Loucy (cell line): Measurements from ENCODE around the gene RAB35.
A peak's percentile ranks its signal among the peaks of the same experiment; 100 is the strongest.

Experiments
- H2AFZ ChIP-seq: fragments of 200-600 bp; sonication (generic); 2 replicates; pipeline ENCODE4 v1.6.0; 2016; ENCODE audit warnings: antibody characterized with exemption, mild to moderate bottlenecking, low read length, moderate library complexity
- H3F3A ChIP-seq: fragments of 200-600 bp; 2 replicates; pipeline ENCODE4 v1.6.0; 2016; ENCODE audit warnings: antibody characterized with exemption, low read depth, mild to moderate bottlenecking
- H3K27me3 ChIP-seq: fragments of 200-600 bp; sonication (generic); 2 replicates; pipeline ENCODE4 v1.6.1; 2014; ENCODE audit warnings: low read length, mild to moderate bottlenecking; ENCODE audit not compliant: insufficient read depth, poor library complexity, severe bottlenecking
- H3K36me3 ChIP-seq: fragments of 200-600 bp; sonication (generic); 2 replicates; pipeline ENCODE4 v1.6.1; 2016; ENCODE audit warnings: low read length; ENCODE audit not compliant: insufficient read depth
- H3K4me1 ChIP-seq: fragments of 200-600 bp; sonication (generic); 2 replicates; pipeline ENCODE4 v1.5.1; 2014; ENCODE audit warnings: low read length, mild to moderate bottlenecking; ENCODE audit not compliant: insufficient read depth, poor library complexity, severe bottlenecking
- H3K4me2 ChIP-seq: fragments of 200-600 bp; sonication (generic); 2 replicates; pipeline ENCODE4 v1.6.0; 2014; ENCODE audit warnings: antibody characterized with exemption, low read length, low read depth, mild to moderate bottlenecking; ENCODE audit not compliant: poor library complexity, severe bottlenecking
- H3K4me3 ChIP-seq: fragments of 200-600 bp; sonication (generic); 2 replicates; pipeline ENCODE4 v1.5.1; 2014; ENCODE audit warnings: low read length, mild to moderate bottlenecking, mixed read lengths; ENCODE audit not compliant: poor library complexity, severe bottlenecking
- H3K79me2 ChIP-seq: fragments of 200-600 bp; sonication (generic); 2 replicates; pipeline ENCODE4 v1.6.1; 2014; ENCODE audit warnings: low read length; ENCODE audit not compliant: insufficient read depth
- H3K9ac ChIP-seq: fragments of 200-600 bp; sonication (generic); 2 replicates; pipeline ENCODE4 v1.6.0; 2014; ENCODE audit warnings: mild to moderate bottlenecking, low read depth, low read length, moderate library complexity; ENCODE audit not compliant: poor library complexity, severe bottlenecking
- H3K9me2 ChIP-seq: fragments of 200-600 bp; sonication (generic); replicated peaks from 2 replicates; pipeline ENCODE4 v1.6.1; 2016; ENCODE audit warnings: low read depth, low read length, mixed read lengths
- H3K9me3 ChIP-seq: fragments of 200-600 bp; sonication (generic); 2 replicates; pipeline ENCODE4 v1.6.1; 2014; ENCODE audit warnings: mild to moderate bottlenecking, antibody characterized with exemption, low read length, low read depth; ENCODE audit not compliant: insufficient read depth
- H4K20me1 ChIP-seq: fragments of 200-600 bp; sonication (generic); 2 replicates; pipeline ENCODE4 v1.6.0; 2014; ENCODE audit warnings: antibody characterized with exemption, low read length, mild to moderate bottlenecking; ENCODE audit not compliant: insufficient read depth, poor library complexity, severe bottlenecking
- CTCF ChIP-seq: fragments of 200-600 bp; sonication (generic); conservative IDR thresholded peaks from 2 replicates; pipeline ENCODE4 v1.5.1; 2014; ENCODE audit warnings: mild to moderate bottlenecking, antibody characterized with exemption, low read length
- EZH2phosphoT487 ChIP-seq: fragments of 200-600 bp; IDR thresholded peaks from 2 replicates; pipeline ENCODE4 v1.6.1; 2018; ENCODE audit warnings: antibody characterized with exemption, mild to moderate bottlenecking, moderate library complexity, borderline replicate concordance

Gene RAB35

GRCh38 chr12:120086801-120087621 lies 29.5 kb downstream of the RAB35 start:
- peak overlapping the region; percentile 84 for H2AFZ ChIP-seq

GRCh38 chr12:120085920-120086645 lies 30.5 kb downstream of the RAB35 start:
- TF ChIP-seq CTCF (no peak), EZH2phosphoT487 (no peak)
- no peaks in the 10 kb centered on the region for H3K9me3 ChIP-seq
- H3F3A ChIP-seq = no peaks in the 10 kb centered on the region
- H3K27me3 ChIP-seq = no peaks in the 10 kb centered on the region
- H3K4me2 ChIP-seq = peak overlapping the region; percentile 76
- H3K36me3 ChIP-seq = no peaks in the 10 kb centered on the region
- H3K9ac ChIP-seq = peak overlapping the region; percentile 56
- H2AFZ ChIP-seq = peak overlapping the region; percentile 84; the same call in 1 of the 2 replicates
- no peaks in the 10 kb centered on the region for H4K20me1 ChIP-seq
- peak overlapping the region; percentile 62 for H3K4me3 ChIP-seq
- H3K9me2 ChIP-seq = no peaks in the 10 kb centered on the region
- H3K4me1 ChIP-seq = peaks cover 7% of the 10 kb centered on the region
- no peaks in the 10 kb centered on the region for H3K79me2 ChIP-seq

More at GRCh38 chr12:120086801-120087621, 29.5 kb downstream of the RAB35 start:
- Histone ChIP-seq H3F3A (no peaks in the 10 kb centered on the region), H3K79me2 (no peaks in the 10 kb centered on the region), H3K9ac (peak overlapping the region; percentile 56), H3K27me3 (no peaks in the 10 kb centered on the region), H3K9me3 (no peaks in the 10 kb centered on the region), H4K20me1 (no peaks in the 10 kb centered on the region), H3K36me3 (no peaks in the 10 kb centered on the region), H3K4me1 (peaks cover 7% of the 10 kb centered on the region), H3K4me2 (peak overlapping the region; percentile 76), H3K4me3 (peak overlapping the region; percentile 70), H3K9me2 (no peaks in the 10 kb centered on the region)
- TF ChIP-seq CTCF (peak; percentile 82), EZH2phosphoT487 (no peak)

GRCh38 chr12:120081641-120082040 lies 34.9 kb downstream of the RAB35 start:
- Histone ChIP-seq H3K4me2 (no peak overlapping the region), H3K9me2 (no peaks in the 10 kb centered on the region)
- no peak for TF ChIP-seq EZH2phosphoT487
- no peak for TF ChIP-seq CTCF

More at GRCh38 chr12:120081641-120082040, 34.9 kb downstream of the RAB35 start:
- H3K36me3 ChIP-seq = no peaks in the 10 kb centered on the region
- H3K4me3 ChIP-seq = no peak overlapping the region
- no peak overlapping the region for H2AFZ ChIP-seq
- H3K27me3 ChIP-seq = no peaks in the 10 kb centered on the region
- H3K4me1 ChIP-seq = peaks cover 17% of the 10 kb centered on the region
- H4K20me1 ChIP-seq = no peaks in the 10 kb centered on the region
- no peak overlapping the region for H3K9ac ChIP-seq
- no peaks in the 10 kb centered on the region for H3K79me2 ChIP-seq
- H3K9me3 ChIP-seq = no peaks in the 10 kb centered on the region
- H3F3A ChIP-seq = no peaks in the 10 kb centered on the region
